ENCODE measurements around the gene LARGE1.

The LARGE1 gene

DNA sequence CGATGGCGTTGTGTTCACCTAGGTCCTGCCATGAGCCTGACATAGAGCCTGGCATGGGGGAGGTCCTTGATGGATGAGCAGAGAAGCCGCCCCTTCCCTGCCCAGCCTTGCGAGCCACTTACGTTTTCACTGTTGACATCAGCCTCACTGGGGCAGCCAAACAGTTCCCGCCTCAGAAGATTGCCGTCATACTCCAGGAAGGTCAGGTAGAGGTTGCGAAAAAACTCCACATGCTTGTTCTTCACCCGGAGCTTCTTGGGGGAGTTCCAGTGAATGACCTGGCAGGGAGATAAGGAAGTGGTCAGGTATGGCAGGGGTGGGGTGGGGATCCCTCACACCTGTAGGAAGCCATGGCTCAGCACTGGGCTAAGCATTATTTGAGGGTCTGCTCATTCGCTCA lies 582.8 kb downstream of the LARGE1 start:
- no peak for DNase-seq

DNA sequence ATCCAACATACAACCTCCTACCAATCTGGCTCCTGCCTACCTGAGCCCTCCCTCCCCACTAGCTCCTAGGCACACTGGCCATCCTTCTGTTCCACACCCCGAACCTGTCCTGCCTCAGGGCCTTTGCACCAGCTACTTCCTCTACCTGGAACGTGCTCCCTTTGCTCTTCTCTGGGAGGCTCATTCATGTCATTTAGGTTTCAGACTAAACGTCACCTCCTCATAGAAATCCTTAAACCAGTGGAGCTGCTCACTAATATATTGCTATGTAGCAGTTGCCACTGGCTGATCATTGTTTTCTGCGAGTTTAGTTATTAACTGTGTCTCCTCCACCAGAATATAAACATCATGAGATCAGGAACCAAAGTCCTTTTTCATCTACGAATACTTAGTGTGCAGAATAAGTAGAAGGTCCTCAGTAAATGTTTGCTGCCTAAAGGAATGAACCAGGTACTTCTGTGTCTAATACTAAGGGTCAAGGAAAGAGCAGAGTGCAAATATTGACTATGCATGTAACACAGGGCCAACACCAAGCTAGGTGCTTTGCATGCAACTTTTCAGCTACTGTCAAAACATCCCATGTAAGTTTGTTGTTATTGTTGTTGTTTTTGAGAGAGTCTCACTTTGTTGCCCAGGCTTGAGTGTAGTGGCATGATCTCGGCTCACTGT lies 584.5 kb downstream of the LARGE1 start:
- no peak for DNase-seq

GRCh38 chr22:33332538-33332937 lies 587.7 kb downstream of the LARGE1 start:
- no peak for DNase-seq

GRCh38 chr22:33331017-33331416 lies 589.3 kb downstream of the LARGE1 start:
- no peak for DNase-seq

GRCh38 chr22:33330534-33330933 lies 589.7 kb downstream of the LARGE1 start:
- no peak for DNase-seq

DNA sequence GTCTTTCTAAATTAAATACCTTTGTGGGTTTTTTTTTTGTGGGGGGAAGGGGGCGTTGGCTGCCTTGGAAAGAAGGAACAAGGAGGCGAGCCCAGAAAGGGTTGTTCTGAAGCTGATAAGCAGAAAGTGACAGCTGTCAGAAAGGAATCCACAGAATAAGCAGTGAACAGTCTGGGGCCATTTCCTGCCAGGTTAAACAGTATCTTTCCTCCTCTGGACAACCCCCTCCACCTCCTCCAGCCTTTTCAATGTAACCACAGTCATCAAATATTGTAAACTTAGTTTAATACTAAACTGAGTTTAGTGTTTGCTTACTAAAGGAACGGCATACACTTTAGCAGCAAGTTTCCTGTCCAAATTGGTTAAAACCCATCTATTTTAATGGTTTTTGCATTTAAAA lies 590.9 kb downstream of the LARGE1 start:
- DNase-seq = no peak

DNA sequence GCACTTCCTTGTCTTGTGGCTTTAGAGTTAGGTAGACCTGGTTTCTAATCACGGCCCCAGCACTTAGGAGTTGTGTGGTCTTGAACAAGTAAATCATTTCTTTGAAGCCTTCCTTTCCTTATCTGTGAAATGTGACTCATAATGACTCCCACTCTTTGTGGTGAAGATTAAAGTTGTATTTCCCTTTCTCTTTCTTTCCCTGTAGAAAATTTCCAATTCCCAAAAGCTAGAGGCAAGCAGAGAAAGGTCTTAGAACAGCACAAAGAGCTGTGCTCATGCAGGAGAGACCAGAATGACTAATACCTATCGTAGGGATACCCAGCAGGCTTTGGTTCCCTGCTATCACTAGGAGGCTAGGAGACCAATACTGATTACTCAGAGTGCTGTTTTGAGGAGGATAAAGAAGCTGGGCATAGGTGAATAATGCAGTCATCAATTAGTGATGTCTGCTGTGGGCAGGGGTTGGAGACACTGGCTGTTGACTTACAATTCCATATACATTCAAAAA lies 591.4 kb downstream of the LARGE1 start:
- DNase-seq = no peak

GRCh38 chr22:33327348-33327860 lies 592.9 kb downstream of the LARGE1 start:
- DNase-seq = no peak

GRCh38 chr22:33326540-33327295 lies 593.6 kb downstream of the LARGE1 start:
- no peak for DNase-seq

GRCh38 chr22:33325232-33326004 lies 594.9 kb downstream of the LARGE1 start:
- no peak for DNase-seq

- DNase-seq = no peak
Observed at GRCh38 chr22:33324228-33324627, 596.0 kb downstream of the LARGE1 start.

- no peak for DNase-seq
Observed at GRCh38 chr22:33321466-33321865, 598.8 kb downstream of the LARGE1 start.

DNA sequence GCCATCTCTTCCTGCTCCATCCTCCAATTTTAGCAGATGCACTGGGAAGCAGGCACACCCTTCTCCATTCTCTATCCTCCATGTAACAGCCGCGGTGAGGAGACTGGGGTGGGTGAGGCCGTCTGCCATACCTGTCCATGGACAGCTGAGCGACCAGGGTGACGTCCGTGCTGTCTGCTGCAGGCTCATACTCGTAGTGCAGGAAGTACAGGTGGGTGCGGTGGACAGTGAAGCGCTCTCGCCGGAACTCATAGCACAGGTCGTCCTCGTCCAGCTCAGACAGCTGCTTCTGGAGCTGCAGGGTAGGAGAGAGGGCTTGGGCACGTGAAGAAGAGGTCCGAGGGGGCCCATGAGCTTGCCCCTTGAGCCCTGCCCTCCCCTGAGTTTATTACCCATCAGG lies 604.3 kb downstream of the LARGE1 start:
- DNase-seq = no peak

DNA sequence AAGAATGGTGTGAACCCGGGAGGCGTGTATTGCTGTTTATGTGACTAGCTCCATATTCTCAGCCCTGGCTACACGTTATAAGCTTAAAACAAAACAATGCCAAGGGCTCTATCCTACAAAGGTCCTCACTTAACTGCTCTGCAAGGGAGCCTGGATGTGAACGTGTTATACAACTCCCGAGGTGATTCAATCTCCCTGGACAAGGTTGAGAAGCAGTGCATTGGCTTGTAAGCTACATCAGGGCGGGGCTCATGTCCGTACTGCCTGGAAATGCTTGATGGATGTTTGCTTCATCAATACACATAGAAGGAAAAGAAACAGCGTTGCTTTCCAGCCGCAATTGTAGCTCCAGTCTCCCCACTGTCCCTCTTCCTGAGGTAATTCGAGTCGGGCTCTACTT lies 605.2 kb downstream of the LARGE1 start:
- no peak for DNase-seq

- DNase-seq = no peak
Observed at GRCh38 chr22:33314316-33314715, 606.0 kb downstream of the LARGE1 start.

DNA sequence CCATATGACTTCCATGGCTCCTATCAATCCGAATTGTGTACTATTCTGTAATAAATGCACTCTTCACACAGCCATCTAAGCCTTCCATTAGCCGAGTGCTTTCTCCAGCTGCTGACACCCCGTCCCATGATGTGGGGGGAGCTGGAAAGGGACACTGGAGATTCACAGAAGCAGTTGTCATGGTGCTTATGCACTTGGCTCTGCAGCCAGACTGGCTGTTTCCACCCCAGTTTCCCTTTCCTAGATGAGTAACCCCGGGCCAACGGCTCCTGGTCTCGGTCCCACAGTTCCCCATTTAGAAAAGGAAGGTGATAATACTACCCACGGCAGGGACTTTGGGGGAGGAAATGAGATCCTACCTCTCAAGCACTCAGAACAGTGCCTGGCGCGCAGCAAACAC lies 617.2 kb downstream of the LARGE1 start:
- no peak for DNase-seq

- no peak for DNase-seq
Observed at GRCh38 chr22:33302549-33302948, 617.7 kb downstream of the LARGE1 start.

- peak; percentile 15 for DNase-seq
Observed at GRCh38 chr22:33302049-33302545, 618.2 kb downstream of the LARGE1 start.

GRCh38 chr22:33300165-33300564 lies 620.1 kb downstream of the LARGE1 start:
- DNase-seq = no peak

DNA sequence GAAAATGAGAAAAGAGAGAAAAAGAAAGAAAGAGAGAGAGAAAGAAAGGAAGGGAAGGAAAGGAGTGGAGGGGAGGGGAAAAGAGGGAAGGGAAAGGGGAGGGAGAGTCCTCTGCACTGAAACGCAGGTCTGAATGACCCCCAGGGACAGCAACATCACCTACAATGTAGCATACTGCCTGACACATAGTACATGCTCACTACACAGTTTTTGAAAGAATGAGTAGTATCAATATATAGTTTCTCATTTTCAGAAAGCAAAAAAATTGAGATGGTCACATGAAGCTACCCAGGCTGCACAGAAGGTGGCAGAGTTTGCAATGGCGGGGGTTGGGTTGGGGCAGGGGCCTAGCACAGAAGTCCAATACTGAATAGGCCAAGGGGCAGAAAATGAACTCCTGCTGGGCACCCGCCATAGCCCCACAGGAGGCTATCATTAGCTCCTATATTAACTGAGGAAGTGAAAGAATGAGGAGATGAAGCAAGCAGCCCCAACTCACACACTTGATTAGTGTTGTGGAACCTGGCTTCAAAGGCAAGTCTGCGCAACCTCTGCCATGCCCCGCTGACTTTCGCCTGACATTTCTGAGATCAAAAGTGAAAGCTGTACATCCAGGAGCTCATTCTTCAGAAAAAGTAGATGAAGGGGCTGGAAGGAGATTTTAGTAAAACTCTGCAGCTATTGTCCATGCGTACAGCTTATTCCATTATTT lies 620.9 kb downstream of the LARGE1 start:
- no peak for DNase-seq

DNA sequence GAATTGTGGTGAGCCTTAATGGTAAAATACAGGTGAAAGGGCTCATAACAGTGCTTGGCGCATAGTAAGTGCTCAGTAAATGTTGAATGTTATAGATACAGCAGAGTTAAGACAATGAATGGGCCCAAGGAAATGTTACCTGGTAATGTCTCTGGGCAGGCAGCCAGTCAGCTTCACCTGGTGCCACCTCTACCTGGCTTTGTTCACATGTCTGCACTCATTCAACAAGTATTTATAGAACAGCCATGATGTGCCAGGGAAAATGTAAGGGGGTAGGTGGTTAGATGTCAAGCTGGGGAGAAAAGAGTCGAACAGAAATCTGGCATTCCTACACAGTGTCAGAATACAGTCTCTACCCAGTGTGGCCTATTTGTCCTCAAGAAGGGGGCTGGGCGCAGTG lies 623.3 kb downstream of the LARGE1 start:
- DNase-seq = no peak

GRCh38 chr22:33288078-33288477 lies 632.2 kb downstream of the LARGE1 start:
- DNase-seq = no peak

DNA sequence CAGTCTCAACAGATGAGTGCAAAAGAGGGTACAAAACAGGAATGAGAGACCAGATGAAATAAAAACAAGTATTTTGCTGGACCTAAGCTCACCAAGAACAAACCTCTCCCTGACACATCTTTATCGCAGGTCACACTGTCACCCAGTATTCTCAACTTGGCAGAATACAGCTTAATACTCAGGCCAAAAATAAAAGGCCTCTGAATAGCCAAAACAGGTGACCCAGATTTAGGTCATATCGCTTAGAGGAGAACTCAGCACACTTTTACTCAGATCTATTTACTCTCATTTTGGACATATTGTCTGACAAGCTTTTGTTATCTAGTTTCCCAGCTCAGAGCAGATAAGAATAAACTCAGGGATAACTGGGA lies 645.2 kb downstream of the LARGE1 start:
- DNase-seq = no peak
